Epithelial cell of proximal tubule (primary cell): ENCODE measurements around the gene ZNF710. TPM values are rescaled to one million over a fixed set of nuclear protein-coding genes. Genes with fewer than 3 reads are reported as not detected.

Experiments used
- DNase-seq: peaks from one replicate; pipeline ENCODE4 v3.0.0-alpha.2; 2011; ENCODE audit warnings: low read depth
- H3K4me3 ChIP-seq: 2 replicates; pipeline ENCODE4 v1.5.1; 2011; ENCODE audit warnings: low read depth, mild to moderate bottlenecking, low read length
- total RNA-seq: library from RNA; depleted of rRNA; stranded (reverse); fragments of >200 nt; gene quantifications from 2 replicates; pipeline ENCODE4 v1.2.3, GENCODE V29; 2015
- TF ChIP-seq, protein P1 (sequence below): conservative IDR thresholded peaks from 2 replicates; pipeline ENCODE4 v1.5.1; 2012; ENCODE audit warnings: low read depth, mild to moderate bottlenecking, low read length

The ZNF710 gene
- total RNA-seq, 1 donor from 2014 or later = 11.4 TPM

DNA sequence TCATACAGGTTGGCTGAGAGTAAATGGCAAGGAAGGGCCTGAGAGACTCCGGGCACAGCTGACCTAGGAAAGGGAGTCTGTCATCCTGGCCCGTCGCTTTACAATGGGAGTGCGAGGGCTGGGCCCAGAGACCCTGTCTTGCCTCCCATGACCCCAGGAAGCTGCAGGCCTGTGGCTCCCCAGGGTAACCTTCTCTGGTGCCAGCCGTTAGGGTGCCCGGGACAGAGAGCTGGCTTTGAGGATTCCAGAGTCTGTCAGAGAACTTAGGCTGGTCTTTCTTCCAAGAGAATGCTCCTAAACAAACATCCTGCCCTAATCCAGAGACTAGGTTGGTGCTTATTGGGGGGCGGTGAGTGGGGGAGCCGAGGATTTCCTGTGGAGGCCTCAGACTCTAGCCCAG, 18.5 kb downstream of the ZNF710 start:
- no peak overlapping the region for H3K4me3 ChIP-seq
- no peak for DNase-seq
- TF ChIP-seq, protein P1, sequence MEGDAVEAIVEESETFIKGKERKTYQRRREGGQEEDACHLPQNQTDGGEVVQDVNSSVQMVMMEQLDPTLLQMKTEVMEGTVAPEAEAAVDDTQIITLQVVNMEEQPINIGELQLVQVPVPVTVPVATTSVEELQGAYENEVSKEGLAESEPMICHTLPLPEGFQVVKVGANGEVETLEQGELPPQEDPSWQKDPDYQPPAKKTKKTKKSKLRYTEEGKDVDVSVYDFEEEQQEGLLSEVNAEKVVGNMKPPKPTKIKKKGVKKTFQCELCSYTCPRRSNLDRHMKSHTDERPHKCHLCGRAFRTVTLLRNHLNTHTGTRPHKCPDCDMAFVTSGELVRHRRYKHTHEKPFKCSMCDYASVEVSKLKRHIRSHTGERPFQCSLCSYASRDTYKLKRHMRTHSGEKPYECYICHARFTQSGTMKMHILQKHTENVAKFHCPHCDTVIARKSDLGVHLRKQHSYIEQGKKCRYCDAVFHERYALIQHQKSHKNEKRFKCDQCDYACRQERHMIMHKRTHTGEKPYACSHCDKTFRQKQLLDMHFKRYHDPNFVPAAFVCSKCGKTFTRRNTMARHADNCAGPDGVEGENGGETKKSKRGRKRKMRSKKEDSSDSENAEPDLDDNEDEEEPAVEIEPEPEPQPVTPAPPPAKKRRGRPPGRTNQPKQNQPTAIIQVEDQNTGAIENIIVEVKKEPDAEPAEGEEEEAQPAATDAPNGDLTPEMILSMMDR = no peak

DNA sequence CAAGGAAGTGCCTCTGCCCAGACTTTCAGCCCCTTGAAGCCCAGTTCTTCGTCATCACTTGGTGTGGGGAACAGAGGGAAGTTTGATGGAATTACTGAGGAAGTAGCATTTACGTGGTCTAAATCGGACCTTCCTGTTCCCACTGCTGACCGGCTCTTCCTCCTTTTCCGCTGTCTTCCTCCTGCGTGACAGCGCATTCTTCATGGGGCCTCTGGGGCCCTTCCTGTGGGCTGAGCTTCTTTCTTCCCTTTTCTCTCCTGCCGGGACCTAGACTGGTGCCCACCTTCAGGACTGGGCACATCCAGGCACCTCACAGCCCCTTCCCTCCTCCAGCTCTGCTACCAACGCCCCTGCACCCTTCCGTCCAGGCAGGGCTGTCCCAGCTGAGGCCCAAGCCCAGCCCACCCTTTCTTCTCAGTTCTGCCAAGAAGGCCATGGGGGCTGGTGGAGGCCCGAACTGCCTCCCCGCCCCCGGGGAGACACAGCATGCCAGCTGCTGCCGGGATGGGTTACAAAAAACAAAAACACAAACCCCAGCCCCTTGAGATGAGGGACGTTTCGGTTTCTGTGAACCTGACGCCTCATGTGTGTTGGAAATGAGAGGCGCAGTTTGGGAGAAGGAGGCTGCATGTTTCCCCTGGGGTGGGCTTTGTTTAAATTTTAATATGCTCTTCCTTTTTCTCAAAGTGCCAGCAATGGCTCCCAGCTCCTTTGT, 19.1 kb downstream of the ZNF710 start:
- TF ChIP-seq, protein P1 = no peak

DNA sequence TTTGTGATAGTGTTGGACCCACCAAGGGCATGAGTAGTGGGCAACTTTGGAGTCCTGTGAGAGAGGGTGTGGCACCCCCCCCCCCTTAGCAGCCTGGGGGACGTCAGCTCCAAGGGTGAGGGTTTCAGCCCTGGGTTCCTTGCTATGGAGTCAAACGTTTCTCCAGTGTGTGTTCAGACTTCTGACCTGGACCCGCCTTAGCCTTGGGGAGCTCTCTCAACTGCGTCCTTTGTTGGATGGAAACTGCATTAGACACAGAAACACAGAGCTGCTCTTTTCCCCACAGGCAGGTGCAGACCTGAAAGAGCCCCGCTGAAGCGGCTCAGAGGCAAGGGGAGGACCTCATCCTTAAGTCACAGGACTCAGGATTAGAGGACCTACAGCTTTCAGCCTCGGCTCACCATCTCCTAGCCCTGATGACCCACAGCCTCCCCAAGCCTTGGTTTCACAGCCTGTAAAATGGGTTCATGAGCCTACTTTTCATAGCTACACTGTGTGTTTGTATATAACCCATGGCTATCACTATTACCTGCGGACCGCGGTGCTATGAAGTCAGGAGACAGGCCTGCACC, 19.9 kb downstream of the ZNF710 start:
- DNase-seq = no peak
- no peak overlapping the region for H3K4me3 ChIP-seq
- TF ChIP-seq, protein P1 = no peak

More for the DNA sequence above, 19.1 kb downstream of the ZNF710 start:
- no peak overlapping the region for H3K4me3 ChIP-seq
- no peak for DNase-seq

DNA sequence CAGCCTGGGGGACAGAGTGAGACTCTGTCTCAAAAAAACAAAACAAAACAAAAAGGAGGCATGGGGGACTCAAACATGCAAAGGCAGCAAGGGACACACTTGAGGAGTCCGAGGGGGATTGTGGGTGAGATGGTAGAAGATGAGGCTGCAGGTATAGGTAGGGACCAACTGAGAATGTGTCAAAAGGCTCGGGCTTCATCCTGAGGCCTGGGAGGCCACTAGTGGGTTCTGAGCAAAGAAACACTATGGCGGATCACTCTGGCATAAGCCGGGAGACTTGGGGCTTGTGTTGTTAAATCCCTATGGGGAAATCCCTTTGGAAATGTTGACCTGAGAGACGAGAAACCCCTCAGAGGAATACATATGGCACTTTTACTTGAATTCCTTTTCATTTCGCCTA, 21.2 kb downstream of the ZNF710 start:
- no peak overlapping the region for H3K4me3 ChIP-seq
- TF ChIP-seq, protein P1 = no peak
- no peak for DNase-seq

DNA sequence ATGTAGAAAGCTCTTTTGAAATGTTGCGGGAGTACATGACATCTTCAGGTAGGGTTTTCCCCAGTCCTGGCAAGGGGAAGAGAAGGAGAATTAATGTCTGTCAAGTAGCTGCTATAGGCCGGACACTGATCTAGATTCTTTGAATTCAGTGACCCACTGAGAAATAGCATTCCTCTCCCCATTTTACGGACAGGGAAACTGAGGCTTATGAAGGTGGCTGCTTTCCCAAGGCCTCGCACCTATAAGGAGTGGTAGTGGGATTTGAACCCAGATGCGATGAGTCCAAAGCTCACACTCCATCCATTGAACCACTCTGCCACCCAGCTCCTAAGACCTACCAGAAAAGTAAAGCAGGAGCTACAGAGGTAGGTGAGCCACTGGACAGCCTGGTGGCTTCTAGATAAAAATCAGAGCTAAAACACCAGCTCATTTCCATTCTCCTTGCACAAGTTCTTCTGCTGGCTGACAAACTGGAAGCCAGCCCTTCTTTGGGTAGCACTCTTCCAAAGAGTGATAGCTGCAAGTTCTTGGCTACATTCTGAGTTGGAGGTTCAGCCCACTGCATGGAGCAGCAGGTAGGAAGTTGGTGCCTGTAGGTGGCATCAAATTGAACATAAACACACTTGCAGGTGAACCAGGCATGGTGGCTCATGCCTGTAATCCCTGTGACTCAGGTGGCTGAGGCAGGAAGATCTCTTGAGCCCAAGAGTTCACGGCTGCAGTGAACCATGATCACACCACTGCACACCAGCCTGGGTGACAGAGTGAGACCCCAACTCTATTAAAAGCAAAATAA, 22.0 kb downstream of the ZNF710 start:
- H3K4me3 ChIP-seq = no peak overlapping the region
- TF ChIP-seq, protein P1 = no peak
- no peak for DNase-seq

DNA sequence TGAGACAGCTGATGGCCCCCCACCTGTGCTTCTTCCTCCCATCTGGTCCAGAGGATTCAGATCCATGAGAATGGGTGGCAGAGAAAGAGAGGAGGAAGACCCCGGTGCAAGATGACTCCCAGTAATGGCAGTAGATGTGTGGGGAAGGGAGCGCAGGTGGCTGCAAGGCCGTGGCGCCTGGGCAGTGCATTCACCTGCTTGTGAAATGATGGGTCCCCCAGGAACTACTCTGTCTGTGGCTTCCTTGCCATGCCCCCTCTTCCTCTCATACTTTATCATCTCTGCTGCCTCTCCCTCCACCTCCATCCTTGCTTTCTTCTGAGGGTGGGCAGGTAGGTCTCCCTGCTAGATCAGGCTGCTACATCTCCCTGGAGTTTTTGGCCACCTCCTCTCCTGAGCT, 23.3 kb downstream of the ZNF710 start:
- TF ChIP-seq, protein P1 = no peak
- DNase-seq = no peak
- no peak overlapping the region for H3K4me3 ChIP-seq
